K562 (cell line): ENCODE data around the gene COL20A1.

ENCODE experiments used
- CTCF ChIP-seq, 3 experiments: IDR thresholded peaks in 2 of 3; conservative IDR thresholded peaks in 1 of 3; 2 replicates each; pipeline ENCODE4 v1.5.1; 2011 to 2012; ENCODE audit warnings: low read length in 3 of 3, mild to moderate bottlenecking in 3 of 3, control low read depth in 2 of 3, improper control_type of control experiment in 1 of 3, inconsistent platforms in 1 of 3, low read depth in 1 of 3, mixed read lengths in 1 of 3, moderate library complexity in 1 of 3; ENCODE audit not compliant: insufficient read depth in 2 of 3
- GTF2F1 ChIP-seq: IDR thresholded peaks from 2 replicates; pipeline ENCODE4 v1.6.1; 2011; ENCODE audit warnings: low read depth, low read length, improper control_type of control experiment
- REST ChIP-seq, 2 experiments: fragments of 450-650 bp; formaldehyde crosslinking in 1 of 2; IDR thresholded peaks; 2 replicates each; pipeline versions ENCODE4 v1.4.0 to v1.6.1; 2014 to 2020; ENCODE audit warnings: mild to moderate bottlenecking in 2 of 2, borderline replicate concordance in 1 of 2, low read depth in 1 of 2
- ZBTB11 ChIP-seq, 3 experiments: fragments of 200-800 bp in 1 of 3; fragments of 250-450 bp in 1 of 3; fragments of 450-650 bp in 1 of 3; sonication (Bioruptor Pico) in 1 of 3; sonication (Bioruptor generic) in 1 of 3; formaldehyde crosslinking in 1 of 3; IDR thresholded peaks; 2 replicates each; pipeline versions ENCODE4 v1.6.1 to v1.8.0; 2016 to 2022; ENCODE audit warnings: mild to moderate bottlenecking in 2 of 3, missing genetic modification characterization in 2 of 3, missing compliant biosample characterization in 1 of 3, moderate library complexity in 1 of 3
- TF ChIP-seq, protein P1 (sequence below): fragments of 250-450 bp; sonication (Bioruptor Pico); IDR thresholded peaks from 2 replicates; pipeline ENCODE4 v1.5.0; 2020; ENCODE audit warnings: mild to moderate bottlenecking
- TF ChIP-seq, protein P2 (sequence below): fragments of 250-450 bp; sonication (Bioruptor Pico); IDR thresholded peaks from 2 replicates; pipeline ENCODE4 v1.8.0; 2021; ENCODE audit warnings: mild to moderate bottlenecking, moderate library complexity

DNA sequence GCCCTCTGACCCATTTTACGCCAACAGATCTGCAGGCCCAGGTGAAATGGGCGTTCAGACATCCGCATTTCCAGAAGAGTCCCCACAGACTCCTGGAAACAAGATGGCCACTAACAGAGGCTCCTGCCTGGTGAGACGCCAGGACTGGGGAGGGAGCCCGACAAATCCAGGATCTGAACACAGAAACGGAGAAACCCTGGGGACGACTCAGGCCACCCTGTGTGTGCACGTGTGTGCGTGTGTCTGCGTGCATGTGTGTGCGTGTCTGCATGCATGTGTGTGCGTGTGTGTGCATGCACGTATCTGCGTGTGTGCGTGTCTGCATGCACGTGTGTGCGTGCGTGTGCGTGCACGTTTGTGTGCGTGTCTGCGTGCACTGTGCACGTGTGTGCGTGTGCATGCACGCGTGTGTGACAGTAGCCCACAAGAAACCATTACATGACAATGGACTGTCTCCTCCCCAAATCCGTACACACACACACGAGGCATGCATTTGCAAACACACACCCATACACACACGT, 43.3 kb downstream of the COL20A1 start:
- TF ChIP-seq CTCF (IDR thresholded peaks at IDR 0.05 in 2 of 3, conservative IDR thresholded peaks at IDR 0.05 in 1 of 3; ENCODE audit: insufficient read depth in 2 of 3, low read depth in 1 of 3, low read length in 3 of 3): no peak
- TF ChIP-seq, protein P1, sequence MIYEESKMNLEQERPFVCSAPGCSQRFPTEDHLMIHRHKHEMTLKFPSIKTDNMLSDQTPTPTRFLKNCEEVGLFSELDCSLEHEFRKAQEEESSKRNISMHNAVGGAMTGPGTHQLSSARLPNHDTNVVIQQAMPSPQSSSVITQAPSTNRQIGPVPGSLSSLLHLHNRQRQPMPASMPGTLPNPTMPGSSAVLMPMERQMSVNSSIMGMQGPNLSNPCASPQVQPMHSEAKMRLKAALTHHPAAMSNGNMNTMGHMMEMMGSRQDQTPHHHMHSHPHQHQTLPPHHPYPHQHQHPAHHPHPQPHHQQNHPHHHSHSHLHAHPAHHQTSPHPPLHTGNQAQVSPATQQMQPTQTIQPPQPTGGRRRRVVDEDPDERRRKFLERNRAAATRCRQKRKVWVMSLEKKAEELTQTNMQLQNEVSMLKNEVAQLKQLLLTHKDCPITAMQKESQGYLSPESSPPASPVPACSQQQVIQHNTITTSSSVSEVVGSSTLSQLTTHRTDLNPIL (CRISPR knock-in tag): no peak
- no peak for TF ChIP-seq REST (IDR thresholded peaks at IDR 0.05; ENCODE audit: borderline replicate concordance)
- TF ChIP-seq REST (CRISPR knock-in tag; IDR thresholded peaks at IDR 0.05; ENCODE audit: low read depth): no peak
- TF ChIP-seq, protein P2, sequence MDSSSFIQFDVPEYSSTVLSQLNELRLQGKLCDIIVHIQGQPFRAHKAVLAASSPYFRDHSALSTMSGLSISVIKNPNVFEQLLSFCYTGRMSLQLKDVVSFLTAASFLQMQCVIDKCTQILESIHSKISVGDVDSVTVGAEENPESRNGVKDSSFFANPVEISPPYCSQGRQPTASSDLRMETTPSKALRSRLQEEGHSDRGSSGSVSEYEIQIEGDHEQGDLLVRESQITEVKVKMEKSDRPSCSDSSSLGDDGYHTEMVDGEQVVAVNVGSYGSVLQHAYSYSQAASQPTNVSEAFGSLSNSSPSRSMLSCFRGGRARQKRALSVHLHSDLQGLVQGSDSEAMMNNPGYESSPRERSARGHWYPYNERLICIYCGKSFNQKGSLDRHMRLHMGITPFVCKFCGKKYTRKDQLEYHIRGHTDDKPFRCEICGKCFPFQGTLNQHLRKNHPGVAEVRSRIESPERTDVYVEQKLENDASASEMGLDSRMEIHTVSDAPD (CRISPR knock-in tag): no peak
- no peak for TF ChIP-seq GTF2F1
- TF ChIP-seq ZBTB11 (CRISPR knock-in tag; IDR thresholded peaks at IDR 0.05): no peak
